ENCODE measurements around the gene FUT8. TPM values are rescaled to one million over a fixed set of nuclear protein-coding genes. Genes with fewer than 3 reads are reported as not detected.

Gene FUT8
- total RNA-seq, 1 experiment from 2014 or later, result 78.0 TPM

DNA sequence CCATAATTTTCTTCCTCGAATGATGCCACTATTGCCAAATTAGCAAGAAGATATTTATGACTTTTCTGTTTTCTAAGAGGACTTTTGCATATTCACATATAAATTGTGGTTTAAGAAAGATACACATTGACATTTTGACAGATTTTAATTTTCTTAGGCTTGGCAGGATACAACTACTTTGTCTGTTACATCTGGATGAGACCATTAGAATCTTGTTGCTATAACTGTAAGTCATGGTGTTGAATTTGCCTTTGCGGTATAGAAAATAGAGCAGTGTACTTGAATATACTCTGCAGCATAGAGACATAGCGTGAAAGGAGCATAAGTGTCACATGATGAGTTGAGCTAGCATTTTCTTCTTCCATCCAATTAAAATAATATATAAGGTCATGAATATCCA, 169.3 kb downstream of the FUT8 start:
- H3K27ac ChIP-seq, result no peak overlapping the region
- H3K4me3 ChIP-seq, result no peak overlapping the region
- DNase-seq (ENCODE audit: low read depth in 1 of 2, low spot score in 2 of 2), result no peak
- no peaks in the 10 kb centered on the region for H3K4me1 ChIP-seq (replicated peaks)
- no peaks in the 10 kb centered on the region for H3K27me3 ChIP-seq (replicated peaks)
- H3K9me3 ChIP-seq (replicated peaks), result no peaks in the 10 kb centered on the region
- no peaks in the 10 kb centered on the region for H3K36me3 ChIP-seq

DNA sequence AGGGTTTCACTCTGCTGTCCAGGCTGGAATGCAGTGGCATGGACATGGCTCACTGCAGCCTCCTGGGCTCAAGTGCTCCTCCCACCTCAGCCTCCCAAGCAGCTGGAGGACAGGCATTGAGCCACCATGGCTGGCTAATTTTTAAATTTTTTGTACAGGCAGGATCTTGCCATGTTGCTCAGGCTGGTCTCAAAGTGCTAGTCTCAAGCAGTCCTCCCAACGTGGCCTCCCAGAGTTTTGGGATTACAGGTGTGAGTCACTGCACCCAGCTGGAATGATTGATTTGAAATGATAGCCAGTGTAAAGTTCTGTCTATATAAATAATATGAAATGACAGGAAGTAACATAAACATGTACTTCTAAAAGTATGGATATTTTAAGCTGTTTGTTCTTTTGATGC, 172.7 kb downstream of the FUT8 start:
- no peaks in the 10 kb centered on the region for H3K4me1 ChIP-seq (replicated peaks)
- no peak for DNase-seq (ENCODE audit: low read depth in 1 of 2, low spot score in 2 of 2)

GRCh38 chr14:65588426-65589140, 176.1 kb downstream of the FUT8 start:
- no peaks in the 10 kb centered on the region for H3K9me3 ChIP-seq (replicated peaks)
- no peak overlapping the region for H3K27ac ChIP-seq
- H3K27me3 ChIP-seq (replicated peaks), result no peaks in the 10 kb centered on the region
- H3K36me3 ChIP-seq, result no peaks in the 10 kb centered on the region; the same call in 1 of the 2 replicates
- no peak overlapping the region for H3K4me3 ChIP-seq
- DNase-seq (ENCODE audit: low read depth in 1 of 2, low spot score in 2 of 2), result no peak
- H3K4me1 ChIP-seq (replicated peaks), result no peaks in the 10 kb centered on the region

More for the DNA sequence above, 172.7 kb downstream of the FUT8 start:
- Histone ChIP-seq H3K4me3 (no peak overlapping the region), H3K27me3 (replicated peaks) (no peaks in the 10 kb centered on the region), H3K36me3 (no peaks in the 10 kb centered on the region), H3K9me3 (replicated peaks) (no peaks in the 10 kb centered on the region), H3K27ac (no peak overlapping the region)

DNA sequence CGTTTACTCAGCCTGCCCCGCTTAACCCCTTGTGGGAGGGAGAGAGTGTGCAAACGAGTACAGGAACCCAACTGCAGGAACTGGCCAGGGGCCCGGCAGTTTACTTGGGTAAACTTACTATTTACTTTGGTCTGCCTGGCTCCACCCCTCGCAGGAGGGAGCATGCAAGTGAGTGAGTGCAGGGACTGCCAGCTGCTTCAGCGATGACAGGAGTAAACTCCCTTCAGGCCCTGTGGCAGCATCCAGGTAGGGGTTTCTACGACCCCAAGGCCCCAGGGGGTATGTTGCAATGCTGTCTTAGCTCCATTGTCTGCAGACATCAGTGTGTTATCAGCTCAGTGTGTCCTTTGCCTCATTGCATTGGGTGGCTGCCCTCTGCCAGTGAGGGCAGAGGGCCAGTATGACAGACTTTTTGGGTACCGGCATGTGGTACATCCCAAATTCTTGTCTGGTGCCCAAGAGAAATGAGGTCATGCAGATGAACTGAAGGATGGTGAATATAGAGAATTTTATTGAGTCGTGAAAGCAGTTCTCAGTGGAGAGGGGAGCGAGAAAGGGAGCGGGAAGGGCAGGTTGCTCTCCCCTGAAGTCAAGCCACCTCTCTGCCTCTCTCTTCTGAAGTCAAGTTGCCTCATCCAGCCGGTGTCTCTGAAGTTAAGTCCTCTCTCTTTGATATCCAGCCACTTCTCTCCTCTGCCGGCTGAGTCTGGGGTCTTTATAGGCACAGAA, 181.8 kb downstream of the FUT8 start:
- DNase-seq (ENCODE audit: low read depth in 1 of 2, low spot score in 2 of 2), result no peak
- Histone ChIP-seq H3K27ac (no peak overlapping the region), H3K9me3 (replicated peaks) (no peaks in the 10 kb centered on the region), H3K27me3 (replicated peaks) (no peaks in the 10 kb centered on the region), H3K4me1 (replicated peaks) (no peaks in the 10 kb centered on the region), H3K4me3 (no peak overlapping the region), H3K36me3 (no peaks in the 10 kb centered on the region; the same call in 1 of the 2 replicates)

DNA sequence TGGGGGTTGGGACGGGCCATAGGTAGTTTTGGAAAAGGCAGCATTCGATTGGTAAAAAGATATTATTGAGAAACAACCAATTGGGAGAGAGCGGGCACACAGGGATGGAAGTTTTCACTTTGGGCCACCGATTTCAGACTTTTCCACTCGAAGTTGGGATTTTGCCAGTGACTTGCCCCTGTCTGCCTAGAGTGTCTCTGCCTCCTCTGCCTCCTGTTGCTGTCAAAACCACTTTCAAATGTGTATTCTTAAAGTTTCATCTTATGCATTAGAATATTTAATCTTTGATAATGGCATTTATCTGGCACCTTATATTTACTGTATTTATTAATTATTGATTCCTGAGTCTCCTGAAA, 182.3 kb downstream of the FUT8 start:
- H3K27me3 ChIP-seq (replicated peaks), result no peaks in the 10 kb centered on the region
- no peak overlapping the region for H3K27ac ChIP-seq
- H3K4me3 ChIP-seq, result no peak overlapping the region
- H3K4me1 ChIP-seq (replicated peaks), result no peaks in the 10 kb centered on the region
- DNase-seq (ENCODE audit: low read depth in 1 of 2, low spot score in 2 of 2), result no peak
- no peaks in the 10 kb centered on the region; the same call in 1 of the 2 replicates for H3K36me3 ChIP-seq
- H3K9me3 ChIP-seq (replicated peaks), result no peaks in the 10 kb centered on the region

DNA sequence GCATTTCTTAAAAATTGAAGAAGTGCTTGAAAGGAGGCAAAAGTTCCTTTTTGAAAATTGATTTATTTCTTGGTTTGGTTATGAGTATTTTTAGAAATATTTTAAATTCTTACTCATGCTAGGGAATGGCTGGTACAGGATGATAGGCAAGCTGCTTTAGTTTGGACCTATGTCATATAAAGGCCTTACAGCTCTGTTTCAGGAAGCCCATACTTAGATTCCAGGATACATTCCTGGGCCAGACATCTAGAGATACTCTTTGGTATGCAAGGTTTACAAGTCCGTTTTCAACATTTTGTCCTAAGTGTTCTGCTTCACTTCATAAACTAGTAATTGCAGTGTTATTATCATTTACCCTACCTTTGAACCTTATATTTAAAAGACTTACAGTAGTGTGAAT, 186.8 kb downstream of the FUT8 start:
- H3K9me3 ChIP-seq (replicated peaks), result no peaks in the 10 kb centered on the region
- no peak overlapping the region for H3K27ac ChIP-seq
- H3K4me3 ChIP-seq, result no peak overlapping the region
- DNase-seq (ENCODE audit: low read depth in 1 of 2, low spot score in 2 of 2), result no peak
- no peaks in the 10 kb centered on the region for H3K4me1 ChIP-seq (replicated peaks)
- H3K27me3 ChIP-seq (replicated peaks), result no peaks in the 10 kb centered on the region
- H3K36me3 ChIP-seq, result no peaks in the 10 kb centered on the region

DNA sequence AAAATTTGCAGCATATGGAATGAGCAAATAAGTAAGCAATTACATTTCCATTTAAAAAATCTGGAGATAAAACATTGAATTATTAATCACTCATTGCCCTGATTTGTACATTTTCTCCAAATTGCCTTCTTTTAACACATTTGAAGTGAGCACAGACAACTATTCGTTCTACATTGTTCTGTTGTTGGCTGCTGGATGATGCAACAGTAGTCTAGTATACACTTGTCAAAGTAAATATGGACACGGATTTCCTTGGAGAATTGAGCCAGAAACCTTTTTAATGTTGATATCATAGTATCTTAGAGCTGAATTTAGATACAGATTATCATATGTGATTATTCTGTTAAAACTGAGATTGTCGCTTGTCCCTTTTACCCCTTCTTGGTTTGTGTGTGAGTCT, 188.2 kb downstream of the FUT8 start:
- H3K36me3 ChIP-seq, result no peaks in the 10 kb centered on the region
- no peaks in the 10 kb centered on the region for H3K27me3 ChIP-seq (replicated peaks)
- no peak overlapping the region for H3K27ac ChIP-seq
- no peak overlapping the region for H3K4me3 ChIP-seq
- DNase-seq (ENCODE audit: low read depth in 1 of 2, low spot score in 2 of 2), result no peak
- H3K4me1 ChIP-seq (replicated peaks), result no peaks in the 10 kb centered on the region
- no peaks in the 10 kb centered on the region for H3K9me3 ChIP-seq (replicated peaks)

DNA sequence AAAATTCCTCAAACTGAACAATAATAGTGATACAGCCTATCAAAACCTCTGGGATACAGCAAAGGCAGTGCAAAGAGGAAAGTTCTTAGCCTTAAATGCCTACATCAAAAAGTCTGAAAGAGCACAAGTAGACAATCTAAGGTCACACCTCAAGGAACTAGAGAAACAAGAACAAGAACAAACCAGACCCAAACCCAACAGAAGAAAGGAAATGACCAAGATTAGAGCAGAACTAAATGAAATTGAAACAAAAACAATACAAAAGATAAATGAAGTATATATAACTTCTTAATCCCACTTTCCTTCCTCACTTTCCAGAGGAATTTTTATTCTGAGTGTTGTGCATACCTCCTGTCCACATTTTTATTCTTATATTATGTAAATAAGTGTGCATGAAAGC, 192.0 kb downstream of the FUT8 start:
- no peak overlapping the region for H3K4me3 ChIP-seq
- no peaks in the 10 kb centered on the region for H3K9me3 ChIP-seq (replicated peaks)
- no peak for DNase-seq (ENCODE audit: low read depth in 1 of 2, low spot score in 2 of 2)
- H3K36me3 ChIP-seq, result no peaks in the 10 kb centered on the region
- H3K4me1 ChIP-seq (replicated peaks), result no peaks in the 10 kb centered on the region
- H3K27me3 ChIP-seq (replicated peaks), result no peaks in the 10 kb centered on the region
- no peak overlapping the region for H3K27ac ChIP-seq

- Histone ChIP-seq H3K27ac (no peak overlapping the region), H3K4me3 (no peak overlapping the region), H3K27me3 (replicated peaks) (no peaks in the 10 kb centered on the region), H3K4me1 (replicated peaks) (no peaks in the 10 kb centered on the region), H3K9me3 (replicated peaks) (no peaks in the 10 kb centered on the region), H3K36me3 (no peaks in the 10 kb centered on the region)
- no peak for DNase-seq (ENCODE audit: low read depth in 1 of 2, low spot score in 2 of 2)
Observed at GRCh38 chr14:65604936-65605335, 192.4 kb downstream of the FUT8 start.

DNA sequence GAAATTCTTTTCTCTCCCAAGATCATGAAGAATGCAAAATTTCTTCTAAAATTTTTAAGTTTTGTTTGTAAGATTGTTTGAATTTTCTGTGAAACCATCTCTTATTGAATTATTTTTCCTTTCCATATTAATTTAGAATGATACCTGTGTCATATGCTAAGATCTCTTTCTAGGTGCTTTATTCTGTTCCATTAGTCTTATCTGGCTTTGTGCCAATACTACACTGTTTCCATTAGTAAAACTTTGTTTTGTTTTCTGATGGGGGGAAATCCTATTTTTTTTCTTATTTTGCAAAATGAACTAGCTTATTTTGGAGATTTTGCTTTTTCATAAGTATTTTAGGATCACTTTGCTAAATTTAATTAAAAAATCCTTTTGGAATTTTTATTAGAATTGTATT, 193.9 kb downstream of the FUT8 start:
- H3K9me3 ChIP-seq (replicated peaks), result no peaks in the 10 kb centered on the region
- no peak for DNase-seq (ENCODE audit: low read depth in 1 of 2, low spot score in 2 of 2)
- H3K36me3 ChIP-seq, result no peaks in the 10 kb centered on the region
- no peaks in the 10 kb centered on the region for H3K27me3 ChIP-seq (replicated peaks)
- no peak overlapping the region for H3K27ac ChIP-seq
- no peak overlapping the region for H3K4me3 ChIP-seq
- no peaks in the 10 kb centered on the region for H3K4me1 ChIP-seq (replicated peaks)

DNA sequence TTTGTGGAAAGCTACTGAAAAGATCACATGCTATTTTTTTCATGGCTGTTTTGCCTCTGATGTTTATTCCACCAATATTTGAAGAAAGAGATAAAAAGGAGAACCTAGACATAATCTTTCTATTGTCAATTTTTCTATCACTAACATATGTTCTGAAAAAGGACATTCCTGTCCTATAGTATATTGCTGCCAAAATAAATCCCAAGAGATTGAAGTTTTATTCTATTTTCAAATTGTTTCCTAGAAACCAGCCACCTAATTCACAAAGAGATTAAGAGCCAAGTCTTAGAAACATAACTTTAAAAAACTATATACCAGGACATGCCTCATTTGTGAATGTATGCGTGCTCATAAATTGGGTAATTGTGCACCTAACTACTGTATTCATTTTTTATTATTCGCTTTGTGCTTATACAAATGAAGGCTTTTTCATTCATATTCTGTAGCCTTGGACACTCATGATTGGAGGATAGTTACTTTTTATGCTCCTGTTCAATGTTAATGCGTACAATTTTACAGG, 200.7 kb downstream of the FUT8 start:
- no peaks in the 10 kb centered on the region for H3K9me3 ChIP-seq (replicated peaks)
- H3K27ac ChIP-seq, result no peak overlapping the region
- H3K4me1 ChIP-seq (replicated peaks), result no peaks in the 10 kb centered on the region
- H3K36me3 ChIP-seq, result no peaks in the 10 kb centered on the region; the same call in 1 of the 2 replicates
- H3K27me3 ChIP-seq (replicated peaks), result no peaks in the 10 kb centered on the region
- DNase-seq (ENCODE audit: low read depth in 1 of 2, low spot score in 2 of 2), result no peak
- no peak overlapping the region for H3K4me3 ChIP-seq

DNA sequence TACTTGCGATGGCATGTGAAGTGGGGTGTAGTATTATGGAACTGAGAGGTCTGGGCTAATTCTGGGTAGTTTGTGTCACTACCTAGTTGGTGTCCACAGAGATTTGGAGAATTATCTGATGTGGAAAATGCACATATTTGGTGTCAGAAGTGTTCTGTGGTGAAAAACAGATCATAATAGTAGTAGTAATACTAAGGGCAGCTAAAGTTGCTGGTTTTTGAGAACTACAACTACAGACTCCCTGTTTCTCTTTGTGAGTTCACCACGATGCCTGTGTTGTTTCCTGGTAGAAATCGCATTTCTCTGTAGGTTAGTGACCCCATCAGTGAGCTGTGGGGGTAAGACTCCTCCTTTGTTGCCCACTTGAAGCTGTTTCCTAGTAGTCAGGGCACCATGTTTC, 206.5 kb downstream of the FUT8 start:
- no peak overlapping the region for H3K4me3 ChIP-seq
- peaks cover 3% of the 10 kb centered on the region; the same call in 1 of the 2 replicates for H3K36me3 ChIP-seq
- H3K27me3 ChIP-seq (replicated peaks), result no peaks in the 10 kb centered on the region
- no peak for DNase-seq (ENCODE audit: low read depth in 1 of 2, low spot score in 2 of 2)
- no peak overlapping the region for H3K27ac ChIP-seq
- no peaks in the 10 kb centered on the region for H3K9me3 ChIP-seq (replicated peaks)
- H3K4me1 ChIP-seq (replicated peaks), result no peaks in the 10 kb centered on the region

DNA sequence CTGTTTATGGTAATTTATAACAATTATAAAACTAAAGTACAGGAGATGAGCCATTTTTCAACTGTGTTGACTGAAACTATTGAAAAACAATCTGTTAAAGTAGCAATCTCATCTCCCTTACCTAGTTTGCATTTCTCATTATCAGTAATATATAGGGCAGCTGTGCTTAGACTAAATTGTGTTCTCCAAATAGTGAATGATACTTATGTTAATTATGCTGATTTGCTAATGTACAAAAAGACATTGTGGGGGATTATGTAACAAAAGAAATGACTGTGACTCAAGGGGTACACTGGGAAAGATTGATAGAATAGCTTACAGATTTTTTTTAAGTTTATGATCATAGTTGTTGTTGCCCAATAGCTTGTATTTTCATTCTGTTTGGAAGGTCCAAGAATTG, 207.7 kb downstream of the FUT8 start:
- Histone ChIP-seq H3K9me3 (replicated peaks) (no peaks in the 10 kb centered on the region), H3K4me1 (replicated peaks) (no peaks in the 10 kb centered on the region), H3K4me3 (no peak overlapping the region), H3K27ac (no peak overlapping the region), H3K27me3 (replicated peaks) (no peaks in the 10 kb centered on the region), H3K36me3 (peaks cover 3% of the 10 kb centered on the region; the same call in 1 of the 2 replicates)
- no peak for DNase-seq (ENCODE audit: low read depth in 1 of 2, low spot score in 2 of 2)

- H3K4me1 ChIP-seq (replicated peaks), result 0 out of 2 replicates have a peak, but pooled peaks cover 3% of the 10 kb centered on the region
- H3K27me3 ChIP-seq (replicated peaks), result no peaks in the 10 kb centered on the region
- H3K4me3 ChIP-seq, result no peak overlapping the region
- no peaks in the 10 kb centered on the region for H3K9me3 ChIP-seq (replicated peaks)
- no peak for DNase-seq (ENCODE audit: low read depth in 1 of 2, low spot score in 2 of 2)
- H3K27ac ChIP-seq, result no peak overlapping the region
- H3K36me3 ChIP-seq, result peaks cover 3% of the 10 kb centered on the region; the same call in 1 of the 2 replicates
Observed at GRCh38 chr14:65622703-65623102, 210.2 kb downstream of the FUT8 start.
